Measurements from ENCODE around the gene PMM1.

Gene PMM1

DNA sequence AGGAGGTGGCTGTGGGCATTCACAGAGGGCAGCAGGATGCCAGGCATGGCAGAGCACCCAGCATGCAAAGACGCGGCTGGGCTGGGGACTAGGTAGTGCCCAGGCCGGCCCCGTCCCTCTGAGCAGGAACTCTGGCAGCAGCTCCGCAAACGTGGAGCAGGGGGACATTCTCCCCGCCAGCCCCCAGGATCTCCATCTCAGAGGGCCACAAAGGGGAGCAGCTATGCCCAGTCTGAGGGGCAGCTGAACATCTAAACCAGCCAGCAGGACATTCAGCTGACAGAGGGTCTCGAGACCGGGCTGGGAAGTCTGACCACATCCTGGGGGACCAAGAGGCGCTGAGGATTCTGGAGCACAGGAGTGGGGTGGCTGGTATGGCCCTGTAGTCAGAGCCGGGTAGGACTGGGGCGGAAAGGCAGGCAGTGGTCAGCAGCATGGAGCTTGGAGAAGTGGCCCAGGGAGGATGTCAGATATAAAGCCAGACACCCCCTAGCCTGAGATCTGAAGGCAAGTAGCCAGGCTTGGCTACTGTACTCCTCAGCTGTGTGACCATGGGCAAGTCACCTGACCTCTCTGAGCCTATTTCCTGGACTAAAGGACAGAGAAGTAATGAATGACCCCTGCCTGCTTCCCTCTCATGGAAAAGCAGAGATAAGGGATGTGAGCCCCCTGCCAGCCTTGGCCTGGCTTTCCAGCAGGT lies 10.2 kb downstream of the PMM1 start:
- Histone ChIP-seq H3K27ac (ENCODE audit: low read length) (no peak overlapping the region), H3K4me1 (ENCODE audit: insufficient read depth, low read length) (no peaks in the 10 kb centered on the region), H3K79me2 (ENCODE audit: insufficient read depth, low read length) (no peaks in the 10 kb centered on the region), H4K20me1 (ENCODE audit: insufficient read depth, low read length) (0 out of 2 replicates have a peak, but pooled peaks cover 6% of the 10 kb centered on the region), H3K9me3 (ENCODE audit: insufficient read depth, low read length, severe bottlenecking) (no peaks in the 10 kb centered on the region), H3K9ac (ENCODE audit: low read depth, low read length) (no peak overlapping the region), H3K27me3 (ENCODE audit: insufficient read depth, low read length, poor library complexity) (no peaks in the 10 kb centered on the region), H3K4me2 (ENCODE audit: insufficient read depth, low read length) (no peak overlapping the region), H2AFZ (ENCODE audit: low read depth, low read length) (no peak overlapping the region), H3K36me3 (ENCODE audit: insufficient read depth, low read length) (peaks cover 42% of the 10 kb centered on the region), H3K4me3 (ENCODE audit: low read depth in 1 of 2, low read length in 2 of 2) (no peak overlapping the region)
- ATAC-seq (ENCODE audit: insufficient read depth, low read depth), result no peak
- TF ChIP-seq EZH2 (IDR thresholded peaks at IDR 0.05; ENCODE audit: borderline replicate concordance, low read depth, low read length, severe bottlenecking), result no peak
- TF ChIP-seq, protein P1, sequence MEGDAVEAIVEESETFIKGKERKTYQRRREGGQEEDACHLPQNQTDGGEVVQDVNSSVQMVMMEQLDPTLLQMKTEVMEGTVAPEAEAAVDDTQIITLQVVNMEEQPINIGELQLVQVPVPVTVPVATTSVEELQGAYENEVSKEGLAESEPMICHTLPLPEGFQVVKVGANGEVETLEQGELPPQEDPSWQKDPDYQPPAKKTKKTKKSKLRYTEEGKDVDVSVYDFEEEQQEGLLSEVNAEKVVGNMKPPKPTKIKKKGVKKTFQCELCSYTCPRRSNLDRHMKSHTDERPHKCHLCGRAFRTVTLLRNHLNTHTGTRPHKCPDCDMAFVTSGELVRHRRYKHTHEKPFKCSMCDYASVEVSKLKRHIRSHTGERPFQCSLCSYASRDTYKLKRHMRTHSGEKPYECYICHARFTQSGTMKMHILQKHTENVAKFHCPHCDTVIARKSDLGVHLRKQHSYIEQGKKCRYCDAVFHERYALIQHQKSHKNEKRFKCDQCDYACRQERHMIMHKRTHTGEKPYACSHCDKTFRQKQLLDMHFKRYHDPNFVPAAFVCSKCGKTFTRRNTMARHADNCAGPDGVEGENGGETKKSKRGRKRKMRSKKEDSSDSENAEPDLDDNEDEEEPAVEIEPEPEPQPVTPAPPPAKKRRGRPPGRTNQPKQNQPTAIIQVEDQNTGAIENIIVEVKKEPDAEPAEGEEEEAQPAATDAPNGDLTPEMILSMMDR (IDR thresholded peaks at IDR 0.05; ENCODE audit: borderline replicate concordance, extremely low read depth, low read length, poor library complexity, severe bottlenecking), result no peak
- no peak for DNase-seq

- Histone ChIP-seq H3K9ac (ENCODE audit: low read depth, low read length) (no peak overlapping the region), H3K4me1 (ENCODE audit: insufficient read depth, low read length) (no peaks in the 10 kb centered on the region), H4K20me1 (ENCODE audit: insufficient read depth, low read length) (0 out of 2 replicates have a peak, but pooled peaks cover 6% of the 10 kb centered on the region), H2AFZ (ENCODE audit: low read depth, low read length) (no peak overlapping the region), H3K9me3 (ENCODE audit: insufficient read depth, low read length, severe bottlenecking) (no peaks in the 10 kb centered on the region), H3K4me2 (ENCODE audit: insufficient read depth, low read length) (no peak overlapping the region), H3K36me3 (ENCODE audit: insufficient read depth, low read length) (peaks cover 39% of the 10 kb centered on the region), H3K79me2 (ENCODE audit: insufficient read depth, low read length) (no peaks in the 10 kb centered on the region), H3K27me3 (ENCODE audit: insufficient read depth, low read length, poor library complexity) (no peaks in the 10 kb centered on the region), H3K27ac (ENCODE audit: low read length) (no peak overlapping the region), H3K4me3 (ENCODE audit: low read depth in 1 of 2, low read length in 2 of 2) (no peak overlapping the region)
- no peak for TF ChIP-seq EZH2 (IDR thresholded peaks at IDR 0.05; ENCODE audit: borderline replicate concordance, low read depth, low read length, severe bottlenecking)
- TF ChIP-seq, protein P1 (IDR thresholded peaks at IDR 0.05; ENCODE audit: borderline replicate concordance, extremely low read depth, low read length, poor library complexity, severe bottlenecking), result no peak
- DNase-seq (no peak), ATAC-seq (ENCODE audit: insufficient read depth, low read depth) (no peak)
These were observed 10.8 kb downstream of the PMM1 start for GRCh38 chr22:41578818-41579217.

- H3K79me2 ChIP-seq (ENCODE audit: insufficient read depth, low read length), result no peaks in the 10 kb centered on the region
- H3K27ac ChIP-seq (ENCODE audit: low read length), result no peak overlapping the region
- no peak for DNase-seq
- H3K4me2 ChIP-seq (ENCODE audit: insufficient read depth, low read length), result no peak overlapping the region
- 0 out of 2 replicates have a peak, but pooled peaks cover 6% of the 10 kb centered on the region for H4K20me1 ChIP-seq (ENCODE audit: insufficient read depth, low read length)
- H3K27me3 ChIP-seq (ENCODE audit: insufficient read depth, low read length, poor library complexity), result no peaks in the 10 kb centered on the region
- no peak for ATAC-seq (ENCODE audit: insufficient read depth, low read depth)
- no peak overlapping the region for H3K4me3 ChIP-seq (ENCODE audit: low read depth in 1 of 2, low read length in 2 of 2)
- TF ChIP-seq, protein P1 (IDR thresholded peaks at IDR 0.05; ENCODE audit: borderline replicate concordance, extremely low read depth, low read length, poor library complexity, severe bottlenecking), result no peak
- no peak for TF ChIP-seq EZH2 (IDR thresholded peaks at IDR 0.05; ENCODE audit: borderline replicate concordance, low read depth, low read length, severe bottlenecking)
- H3K4me1 ChIP-seq (ENCODE audit: insufficient read depth, low read length), result no peaks in the 10 kb centered on the region
- peaks cover 35% of the 10 kb centered on the region for H3K36me3 ChIP-seq (ENCODE audit: insufficient read depth, low read length)
- H3K9me3 ChIP-seq (ENCODE audit: insufficient read depth, low read length, severe bottlenecking), result no peaks in the 10 kb centered on the region
- no peak overlapping the region for H3K9ac ChIP-seq (ENCODE audit: low read depth, low read length)
- H2AFZ ChIP-seq (ENCODE audit: low read depth, low read length), result no peak overlapping the region
These were observed 11.5 kb downstream of the PMM1 start for GRCh38 chr22:41578114-41578513.
